Measurements from ENCODE around the gene CPVL. TPM values are rescaled to one million over a fixed set of nuclear protein-coding genes. Genes with fewer than 3 reads are reported as not detected.

Gene CPVL
- total RNA-seq, 1 experiment from 2014 or later, result 26.9 TPM

- H3K4me2 ChIP-seq (ENCODE audit: insufficient read depth, insufficient read length, low read length), result no peak overlapping the region
- Mint-ChIP-seq H3K4me1 (peaks cover 21 to 27% of the 10 kb centered on the region in 2 experiments), H3K4me3 (no peak overlapping the region), H3K36me3 (ENCODE audit: insufficient read depth in 1 of 3, low read depth in 3 of 3) (no peaks in the 10 kb centered on the region), H3K27me3 (ENCODE audit: low read depth) (no peaks in the 10 kb centered on the region), H3K27ac (no peak overlapping the region), H3K9me3 (no peaks in the 10 kb centered on the region)
- no peaks in the 10 kb centered on the region for H4K20me1 ChIP-seq (ENCODE audit: control insufficient read depth, insufficient read depth, insufficient read length)
- H3K56ac ChIP-seq (ENCODE audit: insufficient read length, low read depth, low read length), result no peak overlapping the region
- H3T11ph ChIP-seq (ENCODE audit: low read length), result no peak overlapping the region
- no peak overlapping the region for H2BK120ac ChIP-seq (ENCODE audit: low read depth, low read length, poor library complexity, severe bottlenecking)
- no peaks in the 10 kb centered on the region for H3K79me1 ChIP-seq (ENCODE audit: insufficient read depth, low read depth, low read length, poor library complexity, severe bottlenecking)
- TF ChIP-seq, protein P1, sequence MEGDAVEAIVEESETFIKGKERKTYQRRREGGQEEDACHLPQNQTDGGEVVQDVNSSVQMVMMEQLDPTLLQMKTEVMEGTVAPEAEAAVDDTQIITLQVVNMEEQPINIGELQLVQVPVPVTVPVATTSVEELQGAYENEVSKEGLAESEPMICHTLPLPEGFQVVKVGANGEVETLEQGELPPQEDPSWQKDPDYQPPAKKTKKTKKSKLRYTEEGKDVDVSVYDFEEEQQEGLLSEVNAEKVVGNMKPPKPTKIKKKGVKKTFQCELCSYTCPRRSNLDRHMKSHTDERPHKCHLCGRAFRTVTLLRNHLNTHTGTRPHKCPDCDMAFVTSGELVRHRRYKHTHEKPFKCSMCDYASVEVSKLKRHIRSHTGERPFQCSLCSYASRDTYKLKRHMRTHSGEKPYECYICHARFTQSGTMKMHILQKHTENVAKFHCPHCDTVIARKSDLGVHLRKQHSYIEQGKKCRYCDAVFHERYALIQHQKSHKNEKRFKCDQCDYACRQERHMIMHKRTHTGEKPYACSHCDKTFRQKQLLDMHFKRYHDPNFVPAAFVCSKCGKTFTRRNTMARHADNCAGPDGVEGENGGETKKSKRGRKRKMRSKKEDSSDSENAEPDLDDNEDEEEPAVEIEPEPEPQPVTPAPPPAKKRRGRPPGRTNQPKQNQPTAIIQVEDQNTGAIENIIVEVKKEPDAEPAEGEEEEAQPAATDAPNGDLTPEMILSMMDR (conservative IDR thresholded peaks at IDR 0.05), result no peak
- no peak overlapping the region for H2AFZ ChIP-seq (ENCODE audit: low read length)
- H2AK5ac ChIP-seq (ENCODE audit: insufficient read length, low read length), result no peak overlapping the region
- WGBS (ENCODE audit: extremely low coverage, insufficient read length, low lambda C conversion rate), result no CpG with 5 or more reads among the region's 6 CpGs
- no peak overlapping the region for H2BK5ac ChIP-seq (ENCODE audit: insufficient read length, low read length)
- no peaks in the 10 kb centered on the region for H3K27me3 ChIP-seq (ENCODE audit: insufficient read depth, low read length)
- H3K27ac ChIP-seq (ENCODE audit: insufficient read length, low read depth, low read length), result no peak overlapping the region
- no peak overlapping the region for H3K9ac ChIP-seq (ENCODE audit: extremely low read depth, insufficient read length, low read length)
- H3K18ac ChIP-seq (ENCODE audit: insufficient read length, low read depth, low read length), result no peak overlapping the region
- DNase-seq, result no peak
- peaks cover 8% of the 10 kb centered on the region; the same call in 1 of the 2 replicates for H3K4me1 ChIP-seq (ENCODE audit: insufficient read depth, low read length)
- no peaks in the 10 kb centered on the region for H3K79me2 ChIP-seq (ENCODE audit: insufficient read depth, low read length)
- H4K5ac ChIP-seq (ENCODE audit: insufficient read length, low read depth, low read length), result no peak overlapping the region
- H4K8ac ChIP-seq (replicated peaks; ENCODE audit: insufficient read length, low read depth, low read length), result no peak overlapping the region
- H3K4ac ChIP-seq (ENCODE audit: low read depth, low read length), result no peak overlapping the region
- H2BK20ac ChIP-seq (ENCODE audit: low read depth, low read length, poor library complexity, severe bottlenecking), result no peak overlapping the region
- H3K14ac ChIP-seq (ENCODE audit: insufficient read depth, low read length), result no peak overlapping the region
- H3K9me3 ChIP-seq (ENCODE audit: control insufficient read depth, low read depth, low read length), result no peaks in the 10 kb centered on the region
- H2BK15ac ChIP-seq (ENCODE audit: low read depth, low read length), result no peak overlapping the region
- no peaks in the 10 kb centered on the region for H3K23me2 ChIP-seq (ENCODE audit: insufficient read length, low read depth, low read length, poor library complexity, severe bottlenecking)
- H4K91ac ChIP-seq (ENCODE audit: insufficient read length, low read depth, low read length), result no peak overlapping the region
- H2BK12ac ChIP-seq (ENCODE audit: insufficient read length, low read depth, low read length), result no peak overlapping the region
- H3K23ac ChIP-seq (ENCODE audit: insufficient read length, low read depth, low read length), result no peak overlapping the region
These were observed 149.5 kb downstream of the CPVL start for GRCh38 chr7:28996836-28997235.

Measured in H9 (cell line).